ENCODE results near the gene NACC1.

DNA sequence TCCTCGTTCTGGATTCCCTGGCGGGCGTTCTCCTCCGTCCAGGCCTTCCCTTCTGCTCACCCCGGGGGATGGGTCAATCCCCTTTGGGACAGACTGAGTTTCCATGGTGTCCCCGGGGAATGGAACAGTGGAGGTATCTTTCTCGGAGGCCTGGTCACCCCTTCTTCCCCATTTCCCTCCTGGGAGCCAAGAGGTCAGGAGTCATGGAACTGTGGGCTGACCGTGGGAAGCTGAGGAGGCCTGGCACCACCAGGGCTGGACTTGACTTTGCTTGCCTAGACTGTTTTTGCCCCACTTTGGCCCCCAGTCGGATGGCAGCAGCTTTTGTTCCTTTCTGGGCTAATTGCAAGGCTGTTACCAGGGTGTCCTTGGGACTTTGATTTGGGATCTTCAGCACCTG lies 2.0 kb downstream of the NACC1 start:
- no peak for TF ChIP-seq POLR2A (IDR thresholded peaks at IDR 0.05)
- TF ChIP-seq, protein P1, sequence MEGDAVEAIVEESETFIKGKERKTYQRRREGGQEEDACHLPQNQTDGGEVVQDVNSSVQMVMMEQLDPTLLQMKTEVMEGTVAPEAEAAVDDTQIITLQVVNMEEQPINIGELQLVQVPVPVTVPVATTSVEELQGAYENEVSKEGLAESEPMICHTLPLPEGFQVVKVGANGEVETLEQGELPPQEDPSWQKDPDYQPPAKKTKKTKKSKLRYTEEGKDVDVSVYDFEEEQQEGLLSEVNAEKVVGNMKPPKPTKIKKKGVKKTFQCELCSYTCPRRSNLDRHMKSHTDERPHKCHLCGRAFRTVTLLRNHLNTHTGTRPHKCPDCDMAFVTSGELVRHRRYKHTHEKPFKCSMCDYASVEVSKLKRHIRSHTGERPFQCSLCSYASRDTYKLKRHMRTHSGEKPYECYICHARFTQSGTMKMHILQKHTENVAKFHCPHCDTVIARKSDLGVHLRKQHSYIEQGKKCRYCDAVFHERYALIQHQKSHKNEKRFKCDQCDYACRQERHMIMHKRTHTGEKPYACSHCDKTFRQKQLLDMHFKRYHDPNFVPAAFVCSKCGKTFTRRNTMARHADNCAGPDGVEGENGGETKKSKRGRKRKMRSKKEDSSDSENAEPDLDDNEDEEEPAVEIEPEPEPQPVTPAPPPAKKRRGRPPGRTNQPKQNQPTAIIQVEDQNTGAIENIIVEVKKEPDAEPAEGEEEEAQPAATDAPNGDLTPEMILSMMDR (IDR thresholded peaks at IDR 0.05), result no peak

Measured in testis (tissue), 2 donors.